ENCODE data around the gene CENPH.
A peak's percentile ranks its signal among the peaks of the same experiment; 100 is the strongest.
"Not testable (repeated sequence)": the region's sequence is repeated elsewhere in the genome, so short reads cannot be mapped to it uniquely, and the experiment has no call there.

Gene CENPH

GRCh38 chr5:69189162-69190086, at the start of gene CENPH:
Gene CENPH (plus strand): TSS chr5:69189583. CDS start chr5:69189635, 52 bp downstream.
- peak; percentile 92 for DNase-seq (ENCODE audit: low spot score)

- not testable (repeated sequence) for DNase-seq (ENCODE audit: low spot score)
Measured at GRCh38 chr5:69140239-69140638, 49.1 kb upstream of the CENPH start.

- no peak for DNase-seq (ENCODE audit: low spot score)
Measured at GRCh38 chr5:69140827-69141226, 48.6 kb upstream of the CENPH start.

DNA sequence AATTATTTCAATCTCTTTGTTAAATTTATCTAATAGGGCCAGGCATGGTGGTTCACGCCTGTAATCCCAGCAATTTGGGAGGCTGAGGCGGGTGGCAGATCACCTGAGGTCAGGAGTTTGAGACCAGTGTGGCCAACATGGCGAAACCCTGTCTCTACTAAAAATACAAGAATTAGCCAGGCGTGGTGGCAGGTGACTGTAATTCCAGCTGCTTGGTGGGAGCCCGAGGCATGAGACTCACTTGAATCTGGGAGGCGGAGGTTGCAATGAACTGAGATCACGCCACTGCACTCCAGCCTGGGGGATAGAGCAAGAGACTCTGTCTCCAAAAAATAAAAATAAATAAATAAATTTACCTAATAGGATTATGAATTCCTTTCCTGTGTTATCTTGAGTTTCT, 40.8 kb upstream of the CENPH start:
- DNase-seq (ENCODE audit: low spot score) = not testable (repeated sequence)

- DNase-seq (ENCODE audit: low spot score) = no peak
Measured at GRCh38 chr5:69148981-69149675, 40.3 kb upstream of the CENPH start.

DNA sequence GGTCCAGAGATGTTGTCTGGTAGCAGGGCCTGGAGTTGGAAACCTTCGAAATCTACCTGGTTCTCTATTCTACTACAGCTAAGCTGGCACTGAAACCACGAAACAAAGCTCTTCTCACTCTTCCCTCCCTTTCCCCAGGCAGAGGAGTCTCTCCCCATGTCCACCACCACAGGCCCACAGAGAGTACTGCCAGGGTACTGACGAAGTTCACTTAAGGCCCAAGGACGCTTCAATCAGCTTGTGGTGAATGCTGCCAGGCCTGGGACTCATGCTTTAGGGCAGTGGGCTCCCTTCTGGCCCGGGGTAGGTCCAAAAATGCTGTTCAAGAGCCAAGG, 39.7 kb upstream of the CENPH start:
- no peak for DNase-seq (ENCODE audit: low spot score)

GRCh38 chr5:69152731-69153130, 36.7 kb upstream of the CENPH start:
- no peak for DNase-seq (ENCODE audit: low spot score)

GRCh38 chr5:69156456-69156855, 32.9 kb upstream of the CENPH start:
- DNase-seq (ENCODE audit: low spot score) = no peak

GRCh38 chr5:69158039-69158438, 31.3 kb upstream of the CENPH start:
- DNase-seq (ENCODE audit: low spot score) = no peak

- DNase-seq (ENCODE audit: low spot score) = no peak
Measured at GRCh38 chr5:69160651-69161050, 28.7 kb upstream of the CENPH start.

DNA sequence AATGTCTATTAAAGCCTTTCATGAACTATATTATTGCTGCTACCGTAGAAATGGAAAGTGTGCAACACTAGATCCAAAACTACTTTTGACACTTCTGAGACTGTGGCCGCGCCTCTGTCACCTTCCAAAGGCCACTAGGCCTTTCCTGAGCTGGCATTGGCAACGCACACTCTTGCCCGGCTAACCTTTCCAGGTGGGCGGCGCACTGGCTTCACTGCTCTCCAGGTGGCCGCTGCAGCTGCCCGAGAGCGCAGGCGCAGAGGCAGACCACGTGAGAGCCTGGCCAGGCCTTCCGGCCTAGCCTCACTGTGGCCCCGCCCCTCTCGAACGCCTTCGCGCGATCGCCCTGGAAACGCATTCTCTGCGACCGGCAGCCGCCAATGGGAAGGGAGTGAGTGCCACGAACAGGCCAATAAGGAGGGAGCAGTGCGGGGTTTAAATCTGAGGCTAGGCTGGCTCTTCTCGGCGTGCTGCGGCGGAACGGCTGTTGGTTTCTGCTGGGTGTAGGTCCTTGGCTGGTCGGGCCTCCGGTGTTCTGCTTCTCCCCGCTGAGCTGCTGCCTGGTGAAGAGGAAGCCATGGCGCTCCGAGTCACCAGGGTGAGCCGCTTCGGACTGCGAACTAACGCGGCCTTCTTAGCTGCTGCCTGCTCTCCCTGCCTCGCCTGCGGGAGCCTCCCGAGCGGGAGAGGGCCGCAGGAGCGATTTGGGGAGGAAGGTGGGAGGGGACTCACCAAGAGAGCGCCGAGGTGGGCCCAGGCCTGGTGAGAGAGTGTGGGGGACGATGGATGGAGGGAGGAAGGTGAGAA, 22.5 kb upstream of the CENPH start, which contains the start of gene CCNB1:
Gene CCNB1, plus strand, starts transcription at position 465 of the 807 bp plus-strand sequence. Its CDS starts 113 bp downstream, at position 578.
- DNase-seq (ENCODE audit: low spot score) = peak; percentile 99

DNA sequence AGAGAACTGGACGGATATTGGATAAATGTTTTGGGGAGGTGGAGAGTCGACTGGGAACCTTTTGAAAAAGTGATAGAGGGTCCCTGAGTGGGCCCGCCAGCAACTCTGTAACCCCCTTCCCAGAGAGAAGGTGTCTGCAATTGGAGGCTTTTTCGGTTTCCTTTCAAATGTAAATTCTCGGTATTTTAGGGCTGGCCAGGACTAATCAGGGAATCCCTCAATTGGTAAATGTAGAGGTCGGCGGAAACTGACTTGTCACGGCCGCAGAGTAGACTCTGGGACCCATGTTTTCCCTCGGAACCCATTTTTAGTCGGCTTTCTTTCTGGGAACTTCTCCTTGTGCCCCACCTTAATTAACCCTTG, 21.9 kb upstream of the CENPH start:
- peak; percentile 33 for DNase-seq (ENCODE audit: low spot score)

- DNase-seq (ENCODE audit: low spot score) = peak; percentile 13
Measured at GRCh38 chr5:69167929-69168328, 21.5 kb upstream of the CENPH start.

- no peak for DNase-seq (ENCODE audit: low spot score)
Measured at GRCh38 chr5:69170495-69170894, 18.9 kb upstream of the CENPH start.

DNA sequence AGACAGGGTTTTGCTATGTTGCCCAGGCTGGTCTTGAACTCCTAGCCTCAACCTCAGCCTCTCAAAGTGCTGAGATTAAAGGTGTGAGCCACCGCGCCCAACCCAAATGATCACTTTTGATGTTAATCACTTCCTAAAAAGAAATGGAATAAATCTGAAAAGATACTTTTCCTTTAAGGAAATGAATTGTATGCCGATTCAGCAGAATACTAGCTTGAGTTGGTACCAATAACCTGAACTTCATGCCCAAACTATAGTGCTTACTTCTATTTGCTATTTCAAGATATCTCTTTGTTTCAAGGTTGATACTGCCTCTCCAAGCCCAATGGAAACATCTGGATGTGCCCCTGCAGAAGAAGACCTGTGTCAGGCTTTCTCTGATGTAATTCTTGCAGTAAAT, 18.4 kb upstream of the CENPH start:
- no peak for DNase-seq (ENCODE audit: low spot score)

GRCh38 chr5:69181659-69182293, 7.6 kb upstream of the CENPH start:
- not testable (repeated sequence) for DNase-seq (ENCODE audit: low spot score)

DNA sequence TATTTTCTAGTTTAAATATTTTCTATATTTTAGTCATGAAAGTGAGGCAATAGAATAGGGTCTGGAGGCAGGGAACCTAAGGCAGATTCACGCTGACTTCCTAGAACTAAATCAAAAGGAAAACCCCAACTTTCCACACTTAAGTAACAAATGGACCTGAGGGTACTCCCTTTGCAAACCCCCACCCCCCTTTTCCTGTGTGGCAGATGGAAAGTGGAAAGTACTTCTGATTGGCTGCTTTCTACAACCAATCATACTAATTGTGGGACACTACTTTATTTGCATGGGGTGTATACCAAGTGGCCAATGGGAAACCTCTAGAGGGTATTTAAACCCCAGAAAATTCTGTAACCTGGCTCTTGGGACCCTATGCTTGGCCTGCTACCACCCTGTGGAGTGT, 4.8 kb upstream of the CENPH start:
- DNase-seq (ENCODE audit: low spot score) = no peak

DNA sequence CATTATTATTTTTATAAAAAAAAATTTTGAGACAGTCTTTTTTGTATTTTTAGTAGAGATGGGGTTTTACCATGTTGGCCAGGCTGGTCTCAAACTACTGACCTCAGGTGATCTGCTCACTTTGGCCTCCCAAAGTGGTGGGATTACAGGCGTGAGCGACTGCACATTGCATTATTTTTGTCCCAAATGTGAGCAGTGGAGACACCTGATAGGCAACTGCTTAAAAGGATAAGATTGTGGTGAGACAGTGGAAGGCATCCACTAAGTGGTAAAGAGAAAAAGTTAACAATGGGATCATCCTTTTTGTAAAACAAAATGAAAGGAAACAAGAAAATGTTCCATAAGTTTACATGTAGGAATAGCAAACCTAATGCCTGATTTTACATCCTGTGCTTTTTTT, 2.0 kb upstream of the CENPH start:
- no peak for DNase-seq (ENCODE audit: low spot score)

DNA sequence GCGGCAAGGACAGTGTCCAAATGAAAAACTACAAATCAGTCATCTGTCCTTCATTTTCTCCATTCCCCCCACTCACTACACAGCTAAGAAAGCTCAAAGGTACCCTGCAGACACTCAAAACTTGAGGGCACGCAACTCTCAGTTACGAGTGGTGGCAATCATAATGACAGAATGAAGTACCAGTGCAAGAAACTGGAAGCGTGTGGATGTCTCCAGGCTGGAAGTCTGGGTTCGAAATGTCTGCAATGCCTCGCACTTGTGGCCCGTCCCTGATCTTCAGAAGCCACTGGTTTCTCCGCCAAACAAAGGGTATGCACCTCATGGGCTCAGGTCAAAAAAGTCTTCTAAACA, 597 bp upstream of the CENPH start:
- no peak for DNase-seq (ENCODE audit: low spot score)

DNA sequence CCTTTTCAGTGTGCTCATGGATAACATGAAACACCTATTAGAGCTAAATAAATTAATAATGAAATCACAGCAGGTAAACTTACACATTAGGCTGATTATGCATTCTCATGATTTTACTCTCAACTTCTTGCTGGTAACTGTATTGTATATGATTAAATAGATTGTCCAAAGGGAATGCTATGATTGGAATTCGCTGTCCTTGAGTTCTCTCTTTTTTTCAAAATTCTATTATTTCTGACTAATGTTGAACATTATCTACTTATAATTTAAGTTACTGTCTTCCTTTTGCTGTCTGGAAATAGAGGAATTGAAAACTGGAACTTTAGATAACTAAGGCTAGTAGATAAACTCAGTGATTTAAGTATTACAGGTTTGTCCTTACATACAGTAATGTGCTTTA, 13.1 kb downstream of the CENPH start:
- DNase-seq (ENCODE audit: low spot score) = no peak

DNA sequence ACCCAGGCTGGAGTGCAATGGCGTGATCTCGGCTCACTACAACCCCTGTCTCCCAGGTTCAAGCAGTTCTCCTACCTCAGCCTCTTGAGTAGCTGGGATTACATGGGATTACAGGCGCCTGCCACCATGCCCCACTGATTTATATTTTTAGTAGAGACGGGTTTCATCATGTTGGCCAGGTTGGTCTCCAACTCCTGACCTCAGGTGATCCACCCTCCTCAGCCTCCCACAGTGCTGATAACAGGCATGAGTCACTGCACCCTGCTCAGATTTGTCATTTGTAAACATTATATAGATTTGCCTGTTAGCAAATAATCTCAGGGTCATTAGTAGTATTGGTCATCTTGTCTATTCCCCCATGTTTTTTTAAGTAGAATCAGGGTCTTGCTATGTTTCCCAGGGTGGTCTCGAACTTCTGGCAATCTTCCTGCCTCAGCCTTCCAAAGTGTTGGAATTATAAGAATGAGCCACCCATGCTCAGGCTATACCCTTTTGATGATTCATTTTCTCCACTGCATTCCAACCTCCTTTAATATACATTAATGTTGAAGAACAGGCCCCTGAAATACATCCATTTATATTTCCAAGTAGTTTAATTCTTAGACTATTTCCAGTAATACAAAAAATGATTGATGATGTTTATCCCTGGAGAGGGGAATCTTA, 17.3 kb downstream of the CENPH start:
- DNase-seq (ENCODE audit: low spot score) = no peak

DNA sequence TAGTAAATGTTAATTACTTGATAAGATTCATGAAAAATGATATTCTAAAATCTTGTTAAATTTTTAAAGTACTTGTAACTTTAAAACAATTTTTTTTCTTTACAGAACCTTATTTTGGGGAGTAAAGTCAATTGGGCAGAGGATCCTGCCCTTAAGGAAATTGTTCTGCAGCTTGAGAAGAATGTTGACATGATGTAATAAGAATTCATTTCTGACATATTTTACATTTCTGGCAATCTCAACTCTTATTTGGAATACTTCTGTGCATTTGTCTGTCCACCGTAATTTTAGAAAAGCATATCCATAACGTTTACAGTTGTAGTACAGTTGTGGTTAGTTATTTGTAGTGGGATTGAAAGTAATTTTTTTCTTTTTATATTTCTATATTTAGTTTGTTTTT, 20.2 kb downstream of the CENPH start:
- no peak for DNase-seq (ENCODE audit: low spot score)
